NCI-H2107 treated with DMSO at 0.1 percent for 48 hours (cell line): ENCODE data around the gene TPBG.
"Not testable (repeated sequence)": the region's sequence is repeated elsewhere in the genome, so short reads cannot be mapped to it uniquely, and the experiment has no call there.

ENCODE experiments used
- DNase-seq: peaks from one replicate; lab custom pipeline; 2025; ENCODE audit not compliant: unreplicated experiment; lab: John Stamatoyannopoulos, UW

The TPBG gene

DNA sequence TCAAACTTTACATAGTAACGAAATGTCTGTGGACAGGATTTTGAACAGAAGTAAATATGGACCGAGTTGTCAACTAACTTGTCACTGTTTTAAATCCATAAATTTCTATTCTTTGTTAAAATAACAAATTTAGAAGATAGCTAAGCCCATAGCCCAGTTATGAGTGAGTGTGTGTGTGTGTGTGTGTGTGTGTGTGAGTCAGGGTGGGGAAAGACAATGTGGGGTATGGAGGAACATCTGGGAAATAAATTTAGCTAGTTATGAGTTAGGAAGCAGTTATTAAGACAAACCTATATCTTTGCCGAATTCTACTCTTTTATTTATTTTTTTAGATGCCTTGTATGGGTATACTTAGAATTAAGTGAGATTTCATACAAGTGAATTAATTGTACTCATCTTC lies 9.0 kb downstream of the TPBG start:
- DNase-seq, result no peak

DNA sequence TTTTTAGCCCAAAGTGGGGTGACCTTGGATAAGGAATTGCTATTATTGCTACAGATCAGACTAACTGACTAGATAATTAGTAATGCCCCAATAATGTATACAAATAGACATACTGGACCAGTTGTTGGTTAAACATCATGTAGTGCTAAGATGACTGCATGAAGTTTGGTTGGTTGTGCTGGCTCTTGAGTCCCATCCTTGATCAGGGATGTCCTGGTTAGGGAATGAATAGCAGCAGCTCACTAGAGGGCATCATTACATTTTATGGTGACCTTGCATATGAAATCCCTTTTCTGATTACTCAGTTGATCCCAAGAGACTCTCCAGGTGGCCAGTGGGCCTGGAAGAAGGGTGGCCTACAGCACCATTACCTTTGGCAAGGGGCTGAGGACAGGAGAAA lies 10.9 kb downstream of the TPBG start:
- DNase-seq, result no peak

DNA sequence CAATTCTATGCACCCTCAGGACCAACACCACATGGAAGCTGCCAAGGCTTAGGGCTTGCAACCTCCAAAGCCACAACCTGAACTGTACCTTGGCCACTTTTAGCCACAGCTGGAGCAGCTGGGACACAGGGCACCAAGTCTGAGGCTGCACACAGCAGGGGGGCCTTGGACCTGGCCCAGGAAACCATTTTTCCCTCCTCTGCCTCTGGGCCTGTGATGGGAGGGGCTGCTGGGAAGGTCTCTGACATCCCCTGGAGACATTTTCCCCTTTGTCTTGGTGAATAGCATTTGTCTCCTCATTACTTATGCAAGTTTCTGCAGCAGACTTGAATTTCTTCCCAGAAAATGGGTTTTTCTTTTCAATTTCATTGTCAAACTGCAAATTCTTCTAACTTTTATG lies 13.0 kb downstream of the TPBG start:
- DNase-seq, result no peak

- no peak for DNase-seq
Observed at GRCh38 chr6:82380566-82381185, 17.1 kb downstream of the TPBG start.

- DNase-seq, result no peak
Observed at GRCh38 chr6:82381278-82381677, 17.7 kb downstream of the TPBG start.

DNA sequence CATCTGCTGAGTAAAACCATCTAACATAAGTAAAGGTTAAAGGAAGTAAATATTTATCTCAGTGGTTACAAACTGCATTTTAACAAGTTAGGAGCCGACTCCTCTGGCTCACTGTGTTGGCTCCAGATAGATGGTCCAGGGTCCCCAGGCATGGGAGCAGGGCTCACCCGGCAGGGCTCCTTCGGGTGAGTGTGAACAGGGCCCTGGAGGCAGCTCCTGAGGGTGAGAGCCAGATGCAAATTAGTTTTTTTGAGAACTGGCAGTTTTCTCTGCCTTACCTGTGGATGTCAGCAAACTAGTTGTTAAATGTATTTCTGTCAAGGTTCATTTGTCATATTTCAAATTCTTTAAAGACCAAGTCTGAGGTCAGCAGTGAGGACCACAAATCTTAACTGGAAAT lies 21.5 kb downstream of the TPBG start:
- no peak for DNase-seq

- DNase-seq, result no peak
Observed at GRCh38 chr6:82385546-82385945, 21.9 kb downstream of the TPBG start.

DNA sequence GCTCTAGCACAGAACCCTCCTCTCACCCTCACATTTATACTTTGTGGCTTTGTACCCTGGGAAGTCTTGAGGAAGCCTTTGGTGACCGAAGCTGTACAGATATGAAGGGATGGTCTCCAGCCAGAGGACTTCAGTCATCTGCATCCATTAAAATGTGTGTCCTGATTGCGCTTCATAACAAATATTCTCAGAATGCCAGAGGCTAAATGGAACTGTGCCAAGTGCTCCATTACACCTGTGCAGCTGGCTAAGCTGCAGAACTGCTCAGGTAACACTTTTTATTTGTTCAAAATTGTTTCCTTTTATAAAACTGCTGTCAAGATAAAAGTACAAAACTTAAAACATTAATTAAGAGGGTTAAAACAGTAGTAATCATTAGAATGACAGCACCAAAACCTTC lies 22.3 kb downstream of the TPBG start:
- no peak for DNase-seq

DNA sequence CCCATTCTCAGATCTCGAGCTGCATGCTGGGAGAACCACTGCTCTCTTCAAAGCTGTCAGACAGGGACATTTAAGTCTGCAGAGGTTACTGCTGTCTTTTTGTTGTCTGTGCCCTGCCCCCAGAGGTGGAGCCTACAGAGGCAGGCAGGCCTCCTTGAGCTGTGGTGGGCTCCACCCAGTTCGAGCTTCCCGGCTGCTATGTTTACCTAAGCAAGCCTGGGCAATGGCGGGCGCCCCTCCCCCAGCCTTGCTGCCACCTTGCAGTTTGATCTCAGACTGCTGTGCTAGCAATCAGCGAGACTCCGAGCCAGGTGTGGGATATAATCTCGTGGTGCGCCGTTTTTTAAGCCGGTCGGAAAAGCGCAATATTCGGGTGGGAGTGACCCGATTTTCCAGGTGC lies 31.2 kb downstream of the TPBG start:
- DNase-seq, result not testable (repeated sequence)

- no peak for DNase-seq
Observed at GRCh38 chr6:82396964-82397751, 33.5 kb downstream of the TPBG start.

GRCh38 chr6:82397962-82398692 lies 34.5 kb downstream of the TPBG start:
- DNase-seq, result no peak

GRCh38 chr6:82408952-82409431 lies 45.4 kb downstream of the TPBG start:
- no peak for DNase-seq

GRCh38 chr6:82410151-82410648 lies 46.6 kb downstream of the TPBG start:
- DNase-seq, result no peak

- no peak for DNase-seq
Observed at GRCh38 chr6:82413868-82414267, 50.3 kb downstream of the TPBG start.

- DNase-seq, result no peak
Observed at GRCh38 chr6:82415820-82416219, 52.2 kb downstream of the TPBG start.

- DNase-seq, result no peak
Observed at GRCh38 chr6:82416346-82416745, 52.7 kb downstream of the TPBG start.
